ENCODE data around the gene STK11IP. TPM values are rescaled to one million over a fixed set of nuclear protein-coding genes. Genes with fewer than 3 reads are reported as not detected.
A peak's percentile ranks its signal among the peaks of the same experiment; 100 is the strongest.

Gene STK11IP
- total RNA-seq, 4 donors from 2014 or later = 8.9 to 24.2 (median 14.3) TPM

- no peak for DNase-seq (ENCODE audit: extremely low spot score)
- TF ChIP-seq POLR2A (IDR thresholded peaks at IDR 0.05; ENCODE audit: low read depth) (no peak), EP300 (IDR thresholded peaks at IDR 0.05) (no peak), POLR2AphosphoS5 (IDR thresholded peaks at IDR 0.05) (no peak)
- TF ChIP-seq, protein P1, sequence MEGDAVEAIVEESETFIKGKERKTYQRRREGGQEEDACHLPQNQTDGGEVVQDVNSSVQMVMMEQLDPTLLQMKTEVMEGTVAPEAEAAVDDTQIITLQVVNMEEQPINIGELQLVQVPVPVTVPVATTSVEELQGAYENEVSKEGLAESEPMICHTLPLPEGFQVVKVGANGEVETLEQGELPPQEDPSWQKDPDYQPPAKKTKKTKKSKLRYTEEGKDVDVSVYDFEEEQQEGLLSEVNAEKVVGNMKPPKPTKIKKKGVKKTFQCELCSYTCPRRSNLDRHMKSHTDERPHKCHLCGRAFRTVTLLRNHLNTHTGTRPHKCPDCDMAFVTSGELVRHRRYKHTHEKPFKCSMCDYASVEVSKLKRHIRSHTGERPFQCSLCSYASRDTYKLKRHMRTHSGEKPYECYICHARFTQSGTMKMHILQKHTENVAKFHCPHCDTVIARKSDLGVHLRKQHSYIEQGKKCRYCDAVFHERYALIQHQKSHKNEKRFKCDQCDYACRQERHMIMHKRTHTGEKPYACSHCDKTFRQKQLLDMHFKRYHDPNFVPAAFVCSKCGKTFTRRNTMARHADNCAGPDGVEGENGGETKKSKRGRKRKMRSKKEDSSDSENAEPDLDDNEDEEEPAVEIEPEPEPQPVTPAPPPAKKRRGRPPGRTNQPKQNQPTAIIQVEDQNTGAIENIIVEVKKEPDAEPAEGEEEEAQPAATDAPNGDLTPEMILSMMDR (IDR thresholded peaks at IDR 0.05) = no peak
- Histone ChIP-seq H3K36me3 (peaks cover 0 to 38% (median 12%) of the 10 kb centered on the region in 4 donors), H3K27me3 (no peaks in the 10 kb centered on the region), H3K27ac (replicated peaks in 1 of 4) (peak overlapping the region; percentile 61 to 78 (median 64)), H3K4me3 (no peak overlapping the region), H3K4me1 (peaks cover 27 to 39% (median 32%) of the 10 kb centered on the region in 4 donors), H3K9me3 (no peaks in the 10 kb centered on the region)
- intact Hi-C loops (cut with DNase I) = loop anchor here (2.0 kb wide), 2 partner anchors 47 to 99 kb away; partner anchors contain the start of gene CHPF
- 69% methylated on average over 8 of the region's 8 CpGs for WGBS
These were observed 44.4 kb downstream of the STK11IP start for GRCh38 chr2:219642069-219642454.

- TF ChIP-seq POLR2AphosphoS5 (IDR thresholded peaks at IDR 0.05) = peak; percentile 71 to 85
- TF ChIP-seq, protein P1 (IDR thresholded peaks at IDR 0.05) = peak; percentile 96 to 100 (median 99)
- TF ChIP-seq POLR2A (IDR thresholded peaks at IDR 0.05; ENCODE audit: low read depth) = no peak
- Histone ChIP-seq H3K4me3 (no peak overlapping the region), H3K4me1 (peaks cover 27 to 39% (median 32%) of the 10 kb centered on the region in 4 donors), H3K9me3 (no peaks in the 10 kb centered on the region), H3K27ac (replicated peaks in 1 of 4) (peak overlapping the region; percentile 61 to 78 (median 64)), H3K36me3 (peaks cover 0 to 33% (median 10%) of the 10 kb centered on the region in 4 donors), H3K27me3 (no peaks in the 10 kb centered on the region)
- WGBS = 16% methylated on average over 11 of the region's 24 CpGs
- DNase-seq (ENCODE audit: extremely low spot score) = peak; percentile 99
- intact Hi-C loops (cut with DNase I) = loop anchor here (2.0 kb wide), 2 partner anchors 46 to 100 kb away; partner anchors contain the start of gene CHPF
These were observed 44.9 kb downstream of the STK11IP start for GRCh38 chr2:219642465-219643083.

- peaks cover 27 to 39% (median 32%) of the 10 kb centered on the region in 4 donors for H3K4me1 ChIP-seq
- H3K36me3 ChIP-seq = peaks cover 0 to 28% (median 6%) of the 10 kb centered on the region in 4 donors
- H3K27me3 ChIP-seq = no peaks in the 10 kb centered on the region
- 90% methylated on average over 7 of the region's 7 CpGs for WGBS
- no peaks in the 10 kb centered on the region for H3K9me3 ChIP-seq
- H3K27ac ChIP-seq (replicated peaks in 1 of 4) = peak overlapping the region in 2 of 4 donors; percentile 1 to 61
- no peak overlapping the region for H3K4me3 ChIP-seq
- DNase-seq (ENCODE audit: extremely low spot score) = no peak
- intact Hi-C loops (cut with DNase I) = loop anchor here (2.0 kb wide), 2 partner anchors 46 to 100 kb away; partner anchors contain the start of gene CHPF
- TF ChIP-seq, protein P1 (IDR thresholded peaks at IDR 0.05) = no peak
- TF ChIP-seq POLR2A (IDR thresholded peaks at IDR 0.05; ENCODE audit: low read depth) (no peak), EP300 (IDR thresholded peaks at IDR 0.05) (no peak), POLR2AphosphoS5 (IDR thresholded peaks at IDR 0.05) (no peak)
These were observed 45.4 kb downstream of the STK11IP start for GRCh38 chr2:219643084-219643473.

GRCh38 chr2:219643788-219644398 is 46.2 kb downstream of the STK11IP start:
- Histone ChIP-seq H3K36me3 (peaks cover 0 to 25% (median 5%) of the 10 kb centered on the region in 4 donors), H3K27me3 (no peaks in the 10 kb centered on the region), H3K27ac (replicated peaks in 1 of 4) (no peak overlapping the region), H3K9me3 (no peaks in the 10 kb centered on the region), H3K4me1 (peaks cover 27 to 39% (median 32%) of the 10 kb centered on the region in 4 donors), H3K4me3 (no peak overlapping the region)
- no peak for DNase-seq (ENCODE audit: extremely low spot score)
- WGBS = 90% methylated on average over 14 of the region's 14 CpGs
- no peak for TF ChIP-seq POLR2AphosphoS5 (IDR thresholded peaks at IDR 0.05)
- TF ChIP-seq, protein P1 (IDR thresholded peaks at IDR 0.05) = no peak
- intact Hi-C loops (cut with DNase I) = loop anchor here (2.0 kb wide), 2 partner anchors 45 to 101 kb away; partner anchors contain the start of gene CHPF
